HG03095 (cell line): ENCODE measurements around the gene RARG.

Experiments used
- ATAC-seq: cut with Tn5 transposase; IDR thresholded peaks from one replicate; pipeline ENCODE4 v1.9.1; 2021; ENCODE audit warnings: moderate library complexity; ENCODE audit not compliant: unreplicated experiment

RARG gene

GRCh38 chr12:53245286-53245685, 13.3 kb upstream of the RARG start:
- no peak for ATAC-seq

GRCh38 chr12:53244337-53244736, 12.3 kb upstream of the RARG start:
- no peak for ATAC-seq

- ATAC-seq: no peak
Measured at GRCh38 chr12:53241623-53242412, 9.8 kb upstream of the RARG start.

GRCh38 chr12:53239643-53240258, 7.7 kb upstream of the RARG start:
- ATAC-seq: no peak

- no peak for ATAC-seq
Measured at GRCh38 chr12:53236443-53237111, 4.6 kb upstream of the RARG start.

GRCh38 chr12:53235742-53236442, 3.9 kb upstream of the RARG start:
- ATAC-seq: no peak

GRCh38 chr12:53235164-53235563, 3.2 kb upstream of the RARG start:
- no peak for ATAC-seq

- no peak for ATAC-seq
Measured at GRCh38 chr12:53234271-53234914, 2.4 kb upstream of the RARG start.

- ATAC-seq: no peak
Measured at GRCh38 chr12:53233671-53234121, 1.7 kb upstream of the RARG start.

GRCh38 chr12:53232646-53233461, 845 bp upstream of the RARG start:
- no peak for ATAC-seq

GRCh38 chr12:53231671-53231920, 413 bp downstream of the RARG start:
- ATAC-seq: no peak

GRCh38 chr12:53230108-53230845, 1.7 kb downstream of the RARG start:
- no peak for ATAC-seq

GRCh38 chr12:53229454-53229853, 2.6 kb downstream of the RARG start:
- no peak for ATAC-seq

GRCh38 chr12:53227836-53228235, 4.2 kb downstream of the RARG start:
- ATAC-seq: no peak

GRCh38 chr12:53227341-53227740, 4.7 kb downstream of the RARG start:
- no peak for ATAC-seq

- ATAC-seq: no peak
Measured at GRCh38 chr12:53226815-53227214, 5.2 kb downstream of the RARG start.

GRCh38 chr12:53225635-53226424, 6.2 kb downstream of the RARG start:
- ATAC-seq: no peak

GRCh38 chr12:53224897-53225634, 6.9 kb downstream of the RARG start:
- no peak for ATAC-seq
